K562 (cell line): ENCODE results near the gene TRIM62. TPM values are rescaled to one million over a fixed set of nuclear protein-coding genes. Genes with fewer than 3 reads are reported as not detected.
A peak's percentile ranks its signal among the peaks of the same experiment; 100 is the strongest.

Experiments used
- ATAC-seq: fragments of 200-7000 bp; cut with Tn5 transposase; 3 replicates; pipeline ENCODE4 v1.9.1; 2020; ENCODE audit warnings: moderate library complexity
- Bru-seq: library from RNA; stranded (reverse); fragments of 400-500 nt; gene quantifications from one replicate; lab custom pipeline; 2021; lab: Mats Ljungman, UMichigan
- BruChase-seq, 2 experiments: library from RNA; stranded (reverse); fragments of 400-500 nt; gene quantifications; one replicate each; lab custom pipeline; 2021; lab: Mats Ljungman, UMichigan
- BruUV-seq: library from RNA; stranded (reverse); fragments of 400-500 nt; replicated peaks from 2 replicates; lab custom pipeline; 2021; lab: Mats Ljungman, UMichigan
- CTCF ChIA-PET: fragments of 300-600 bp; formaldehyde crosslinking; extraction: SDS; loops from one replicate; lab custom pipeline; 2021; ENCODE audit warnings: low intra/inter-chr PET ratio; lab: Yijun Ruan, JAX
- POLR2A ChIA-PET: fragments of 300-600, 350-650 bp; sonication (Branson Sonifier 250); formaldehyde crosslinking; extraction: SDS; loops from one replicate; lab custom pipeline; 2021; ENCODE audit warnings: antibody characterized with exemption, inconsistent platforms; lab: Yijun Ruan, JAX
- DNase-seq, 4 experiments: peaks; one replicate each; pipeline versions ENCODE4 v3.0.0 to v3.0.0-alpha.2; 2011 to 2018; ENCODE audit warnings: low spot score in 3 of 4, mixed read lengths in 3 of 4; ENCODE audit errors: extremely low read depth in 1 of 4
- FAIRE-seq: peaks from 2 replicates; lab custom pipeline; 2011; peaks lifted over from hg19 to GRCh38; lab: Jason Lieb, UNC
- H2AFZ ChIP-seq: 2 replicates; pipeline ENCODE4 v1.6.0; 2011; ENCODE audit warnings: low read depth, low read length, control low read depth, inconsistent platforms
- H3K27ac ChIP-seq: fragments of 200-600 bp; 3 replicates; pipeline ENCODE4 v1.8.0; 2011; ENCODE audit warnings: low read depth, mild to moderate bottlenecking, control low read depth, inconsistent platforms, low read length, moderate library complexity, mixed read lengths; ENCODE audit errors: extremely low read depth
- H3K27me3 ChIP-seq, 2 experiments: fragments of 300-600 bp in 1 of 2; 2 replicates in 1 of 2; 3 replicates in 1 of 2; pipeline versions ENCODE4 v1.6.0 to v1.8.0; 2011; ENCODE audit warnings: inconsistent platforms in 2 of 2, low read length in 2 of 2, mild to moderate bottlenecking in 1 of 2, mixed read lengths in 1 of 2, moderate library complexity in 1 of 2; ENCODE audit not compliant: control insufficient read depth in 2 of 2, insufficient read depth in 2 of 2
- H3K36me3 ChIP-seq: fragments of 300-600 bp; 3 replicates; pipeline ENCODE4 v1.8.0; 2011; ENCODE audit warnings: mild to moderate bottlenecking, low read length, inconsistent platforms; ENCODE audit not compliant: control insufficient read depth, insufficient read depth
- H3K4me1 ChIP-seq, 2 experiments: fragments of 200-600 bp in 1 of 2; replicated peaks in 1 of 2; 2 replicates in 1 of 2; 3 replicates in 1 of 2; pipeline versions ENCODE4 v1.5.1 to v1.8.0; 2011; ENCODE audit warnings: inconsistent platforms in 2 of 2, low read length in 2 of 2, mild to moderate bottlenecking in 1 of 2, mixed read lengths in 1 of 2, moderate library complexity in 1 of 2; ENCODE audit not compliant: control insufficient read depth in 2 of 2, insufficient read depth in 2 of 2
- H3K4me2 ChIP-seq: 2 replicates; pipeline ENCODE4 v1.6.1; 2011; ENCODE audit warnings: low read length, control low read depth, inconsistent platforms, mixed read lengths; ENCODE audit not compliant: insufficient read depth
- H3K4me3 ChIP-seq: fragments of 200-600 bp; sonication (generic), shearing (Covaris generic); 2 replicates; pipeline ENCODE4 v1.5.1; 2016; ENCODE audit warnings: control low read depth, inconsistent platforms
- H3K79me2 ChIP-seq: fragments of 200-600 bp; 3 replicates; pipeline ENCODE4 v1.8.0; 2011; ENCODE audit warnings: low read length, inconsistent platforms; ENCODE audit not compliant: control insufficient read depth, insufficient read depth
- H3K9ac ChIP-seq, 2 experiments: 2 replicates each; pipeline versions ENCODE4 v1.6.0 to v1.6.1; 2011; ENCODE audit warnings: low read depth in 2 of 2, low read length in 2 of 2, control low read depth in 1 of 2, inconsistent platforms in 1 of 2, mild to moderate bottlenecking in 1 of 2, mixed read lengths in 1 of 2; ENCODE audit not compliant: insufficient read depth in 1 of 2
- H3K9me1 ChIP-seq: one replicate; pipeline ENCODE4 v1.6.0; 2011; ENCODE audit warnings: inconsistent platforms, mild to moderate bottlenecking, low read length, moderate library complexity; ENCODE audit not compliant: control insufficient read depth, insufficient read depth
- H3K9me3 ChIP-seq: replicated peaks from 2 replicates; pipeline ENCODE4 v1.5.1; 2011; ENCODE audit warnings: low read depth, low read length, inconsistent platforms; ENCODE audit not compliant: control insufficient read depth, insufficient read depth
- H4K20me1 ChIP-seq: replicated peaks from 2 replicates; pipeline ENCODE4 v1.6.1; 2011; ENCODE audit warnings: low read length, inconsistent platforms, mixed read lengths; ENCODE audit not compliant: control insufficient read depth, insufficient read depth
- ASH1L ChIP-seq: fragments of 450-650 bp; IDR thresholded peaks from 2 replicates; pipeline ENCODE4 v1.6.1; 2018; ENCODE audit warnings: borderline replicate concordance, mild to moderate bottlenecking, low read depth; ENCODE audit not compliant: partially characterized antibody
- CHD2 ChIP-seq: IDR thresholded peaks from 2 replicates; pipeline ENCODE4 v1.6.1; 2011; ENCODE audit warnings: low read depth, low read length
- CHD4 ChIP-seq: fragments of 200-600 bp; sonication (generic); IDR thresholded peaks from 3 replicates; pipeline ENCODE4 v1.6.1; 2012; ENCODE audit warnings: low read depth, mild to moderate bottlenecking, mixed read lengths, low read length, inconsistent platforms; ENCODE audit not compliant: insufficient read depth, insufficient replicate concordance, poor library complexity, severe bottlenecking
- DMBX1 ChIP-seq: fragments of 250-450 bp; sonication (Bioruptor Pico); IDR thresholded peaks from 2 replicates; pipeline ENCODE4 v1.8.0; 2022; ENCODE audit warnings: inconsistent platforms, mild to moderate bottlenecking, moderate library complexity, borderline replicate concordance
- FUS ChIP-seq: fragments of 200-400 bp; formaldehyde crosslinking; optimal IDR thresholded peaks from 2 replicates; pipeline ENCODE3; 2017; ENCODE audit warnings: low read depth, low read length
- HCFC1 ChIP-seq: IDR thresholded peaks from 2 replicates; pipeline ENCODE4 v1.6.1; 2012; ENCODE audit warnings: low read depth, low read length, improper control_type of control experiment
- L3MBTL2 ChIP-seq: fragments of 450-650 bp; IDR thresholded peaks from 2 replicates; pipeline ENCODE4 v1.6.1; 2016; ENCODE audit warnings: mild to moderate bottlenecking, moderate library complexity
- MAZ ChIP-seq, 2 experiments: fragments of 450-650 bp in 1 of 2; sonication (generic) in 1 of 2; formaldehyde crosslinking; IDR thresholded peaks in 1 of 2; conservative IDR thresholded peaks in 1 of 2; 2 replicates each; pipeline versions ENCODE4 v1.4.0 to v1.5.0; 2020; ENCODE audit warnings: mild to moderate bottlenecking in 1 of 2, missing genetic modification reagents in 1 of 2
- MEF2D ChIP-seq: conservative IDR thresholded peaks from 2 replicates; pipeline ENCODE4 v1.6.1; 2016; ENCODE audit warnings: low read depth, missing genetic modification characterization, missing compliant biosample characterization
- POLR2G ChIP-seq: fragments of 200-400 bp; formaldehyde crosslinking; IDR thresholded peaks from 2 replicates; pipeline ENCODE4 v1.6.1; 2017; ENCODE audit warnings: low read depth, mild to moderate bottlenecking, antibody characterized with exemption, low read length, moderate library complexity
- RBM25 ChIP-seq: fragments of 200-400 bp; formaldehyde crosslinking; IDR thresholded peaks from 2 replicates; pipeline ENCODE4 v1.6.1; 2018; ENCODE audit warnings: low read length, low read depth, moderate library complexity; ENCODE audit not compliant: severe bottlenecking
- SP1 ChIP-seq: sonication (generic); formaldehyde crosslinking; IDR thresholded peaks from 2 replicates; pipeline ENCODE4 v1.8.1; 2022; ENCODE audit warnings: mild to moderate bottlenecking, missing genetic modification reagents
- SP2 ChIP-seq: IDR thresholded peaks from 2 replicates; pipeline ENCODE4 v1.6.1; 2011; ENCODE audit warnings: mild to moderate bottlenecking, low read depth, low read length, moderate library complexity; ENCODE audit not compliant: poor library complexity, severe bottlenecking; ENCODE audit errors: extremely low read depth
- TAF1 ChIP-seq: IDR thresholded peaks from 2 replicates; pipeline ENCODE4 v1.6.1; 2011; ENCODE audit warnings: mild to moderate bottlenecking, low read length, moderate library complexity; ENCODE audit not compliant: insufficient read depth, control insufficient read depth, severe bottlenecking; ENCODE audit errors: extremely low read depth
- VEZF1 ChIP-seq: fragments of 200-800 bp; sonication (Bioruptor generic); IDR thresholded peaks from 2 replicates; pipeline ENCODE4 v1.6.1; 2017; ENCODE audit warnings: missing genetic modification characterization, missing compliant biosample characterization
- ZNF551 ChIP-seq: fragments of 250-450 bp; sonication (Bioruptor Pico); IDR thresholded peaks from 2 replicates; pipeline ENCODE4 v1.5.0; 2021; ENCODE audit warnings: mild to moderate bottlenecking, moderate library complexity
- WGBS: fragments of 100-300 bp; shearing (Covaris generic); methylation state at CpG from one replicate; pipeline ENCODE4 v1.1.6; 2016; ENCODE audit warnings: low coverage, mixed read lengths; ENCODE audit not compliant: insufficient coverage; ENCODE audit errors: missing lambda C conversion rate; 5-methylcytosine and 5-hydroxymethylcytosine counted together
- in situ Hi-C: fragments of 300-500 bp; cut with MboI; formaldehyde crosslinking; loops from 4 replicates; pipeline ENCODE4 v1.15.0; 2018; ENCODE audit warnings: inconsistent platforms, mixed read lengths
- intact Hi-C: fragments of 100-400 bp; cut with micrococcal nuclease; formaldehyde crosslinking; loops from 2 replicates; pipeline ENCODE4 v1.14.2; 2022
- long read RNA-seq, 3 experiments: library from polyadenylated mRNA in 2 of 3; library from RNA in 1 of 3; unstranded in 2 of 3; stranded (forward) in 1 of 3; transcript quantifications; one replicate each; pipeline ENCODE4 v2.0.0, GENCODE V29; 2019 to 2022
- polyA minus RNA-seq, 3 experiments: library from RNA; depleted of rRNA, polyadenylated mRNA; stranded (reverse); fragments of >200 nt; gene quantifications; 2 replicates each; pipeline ENCODE4 v1.2.3, GENCODE V29; 2011
- polyA plus RNA-seq, 8 experiments: library from polyadenylated mRNA; depleted of rRNA in 4 of 8; stranded (reverse) in 5 of 8; unstranded in 3 of 8; fragments of >200 nt; fragmentation: Nextera tagmentation in 2 of 8; fragmentation: Illumina TruSeq in 1 of 8; extraction: Ambion mirVana in 2 of 8; extraction: Trizol in 1 of 8; gene quantifications; 2 replicates each; pipeline versions ENCODE4 v1.2.1 to v1.2.3, GENCODE V29; 2011 to 2014; ENCODE audit warnings: inconsistent platforms in 1 of 8, missing spikeins in 1 of 8
- total RNA-seq, 7 experiments: library from RNA; depleted of rRNA in 6 of 7; stranded (reverse); fragments of >200 nt in 6 of 7; fragmentation: Illumina TruSeq in 2 of 7; extraction: Trizol in 2 of 7; gene quantifications; 2 replicates each; pipeline versions ENCODE4 v1.2.1 to v1.2.3, GENCODE V29; 2011 to 2021; ENCODE audit warnings: low replicate concordance in 1 of 7

Gene TRIM62
- 1.6 and 2.5 TPM in 2 replicates for total RNA-seq (2011; cell fraction: chromatin; rRNA removed; ENCODE audit: low replicate concordance)
- total RNA-seq (2011; cell fraction: nucleolus; rRNA removed): 1.4 and 2.3 TPM in 2 replicates
- total RNA-seq (2011; cell fraction: nucleoplasm; rRNA removed): 1.7 and 2.3 TPM in 2 replicates
- total RNA-seq (2014; rRNA removed) (0.94 and 1.5 TPM in 2 replicates), total RNA-seq (2014; rRNA removed; fragmentation: Illumina TruSeq; extraction: Trizol) (0.26 and 0.36 TPM in 2 replicates), total RNA-seq (2015; rRNA removed; fragmentation: Illumina TruSeq; extraction: Trizol) (0.22 and 0.60 TPM in 2 replicates), total RNA-seq (2021) (2.2 and 2.3 TPM in 2 replicates), polyA plus RNA-seq (2011; rRNA removed) (0.18 and 0.41 TPM in 2 replicates), polyA plus RNA-seq (2014; fragmentation: Illumina TruSeq; extraction: Trizol) (1.3 and 1.4 TPM in 2 replicates), polyA plus RNA-seq (2014; fragmentation: Nextera tagmentation; extraction: Ambion mirVana) (under 1 TPM; 0.27 to 0.62 TPM), polyA plus RNA-seq (2014; rRNA removed) (0.52 and 0.58 TPM in 2 replicates), polyA minus RNA-seq (2011; rRNA and poly(A)+ RNA removed) (0.11 and 0.15 TPM in 2 replicates), Bru-seq, nascent RNA (percentile 48 among the genes with signal in this experiment), BruChase-seq, experiment 1, labeled RNA remaining after a 2-hour chase (percentile 41 among the genes with signal in this experiment), BruChase-seq, experiment 2, labeled RNA remaining after a 6-hour chase (percentile 39 among the genes with signal in this experiment)
- 0.25 and 0.70 TPM in 2 replicates for polyA plus RNA-seq (2011; cell fraction: cytosol; rRNA removed)
- 0.83 and 2.1 TPM in 2 replicates for polyA plus RNA-seq (2011; cell fraction: nucleus; rRNA removed)
- polyA plus RNA-seq (2012): 1.4 and 2.9 TPM in 2 replicates
- polyA minus RNA-seq (2011; cell fraction: cytosol; rRNA and poly(A)+ RNA removed): 0.73 and 0.95 TPM in 2 replicates
- 0.40 and 1.1 TPM in 2 replicates for polyA minus RNA-seq (2011; cell fraction: nucleus; rRNA and poly(A)+ RNA removed)
- long read RNA-seq, experiment 1, partial matches to known transcripts: 1 of 7 reads
- long read RNA-seq, experiment 1, other reads (novel, unspliced or antisense): 4 of 7 reads
- long read RNA-seq, experiment 2, partial matches to known transcripts: 0 of 2 reads
- long read RNA-seq, experiment 2, other reads (novel, unspliced or antisense): 1 of 2 reads
- long read RNA-seq, experiment 3: 0 reads

DNA sequence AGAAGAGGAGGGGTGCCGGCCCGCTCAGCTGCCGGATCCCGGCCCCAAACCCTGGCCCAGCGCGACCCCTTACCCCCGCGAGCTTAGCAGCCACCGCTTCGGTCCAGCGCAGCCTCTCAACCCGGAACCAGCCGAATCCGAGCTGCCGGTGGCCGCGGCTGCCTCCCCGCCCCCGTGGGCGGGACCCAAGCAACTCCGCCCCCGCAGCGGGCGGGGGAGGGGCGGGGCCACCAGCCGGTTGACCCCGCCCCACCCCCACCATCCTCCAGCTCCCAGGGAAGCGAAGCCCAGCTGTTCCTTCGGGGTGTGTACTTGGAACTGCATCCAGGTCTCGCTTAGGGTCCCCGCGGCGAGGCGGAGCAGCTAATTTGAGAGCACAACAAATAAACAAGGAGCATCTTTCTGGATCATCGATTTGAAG, at the start of gene TRIM62:
Gene TRIM62, minus strand, starts transcription at position 123 of the 421 bp plus-strand sequence. CDS start 611 bp downstream, outside the sequence.
- peaks cover 10 to 17% of the 10 kb centered on the region in 2 experiments for H3K27me3 ChIP-seq
- peaks cover 19 to 24% of the 10 kb centered on the region in 2 experiments for H3K4me1 ChIP-seq
- WGBS: 0% methylated on average over 19 of the region's 35 CpGs
- peak; percentile 79 for FAIRE-seq
- H3K36me3 ChIP-seq: no peaks in the 10 kb centered on the region
- DNase-seq: peak; percentile 89 to 99 (median 98)
- intact Hi-C loops: no loop called here
- H4K20me1 ChIP-seq: peaks cover 5% of the 10 kb centered on the region; the same call in 1 of the 2 replicates
- no peak within 1 kb of the TSS for H3K27ac ChIP-seq
- H2AFZ ChIP-seq: peak within 1 kb of the TSS; percentile 98
- BruUV-seq: no TSS peak
- peak within 1 kb of the TSS; percentile 87 for H3K4me2 ChIP-seq
- H3K9me1 ChIP-seq: peaks cover 5% of the 10 kb centered on the region
- in situ Hi-C loops: no loop called here
- peak within 1 kb of the TSS; percentile 54 for H3K4me3 ChIP-seq
- POLR2A ChIA-PET: interaction anchor here (0.6 to 1.4 kb wide), 6 partner anchors 9 to 1406 kb away, joined by 3 to 5 read pairs (median 3); no protein-coding TSS in a partner anchor
- H3K79me2 ChIP-seq: no peaks in the 10 kb centered on the region
- CTCF ChIA-PET: no interaction called here
- ATAC-seq: peak; percentile 87
- no peaks in the 10 kb centered on the region for H3K9me3 ChIP-seq
- peak within 1 kb of the TSS in 1 of 2 experiments; percentile 90; a peak in 2 of 4 replicates for H3K9ac ChIP-seq
- TF ChIP-seq POLR2G (peak; percentile 74), DMBX1 (CRISPR knock-in tag) (no peak), RBM25 (peak; percentile 17), HCFC1 (no peak), ASH1L (no peak), CHD2 (peak; percentile 18; the same call in 1 of the 2 replicates), MEF2D (tag) (no peak), FUS (no peak), SP2 (no peak), CHD4 (no peak), MAZ (CRISPR knock-in tag; conservative IDR thresholded peaks at IDR 0.05 in 1 of 2, IDR thresholded peaks at IDR 0.05 in 1 of 2) (peak; percentile 92 to 99), L3MBTL2 (no peak; the same call in 1 of the 2 replicates), SP1 (CRISPR knock-in tag) (peak; percentile 91), TAF1 (peak; percentile 22), ZNF551 (CRISPR knock-in tag) (no peak), VEZF1 (CRISPR knock-in tag) (peak; percentile 87)
